GM12873 (cell line): ENCODE measurements around the gene TTI1.
A peak's percentile ranks its signal among the peaks of the same experiment; 100 is the strongest.

Experiments
- TF ChIP-seq, protein P1 (sequence below): IDR thresholded peaks from 2 replicates; pipeline ENCODE4 v1.5.1; 2012; ENCODE audit warnings: low read depth, mild to moderate bottlenecking, moderate library complexity, low read length, control low read depth; ENCODE audit not compliant: insufficient read depth; ENCODE audit errors: missing control alignments

Gene TTI1

DNA sequence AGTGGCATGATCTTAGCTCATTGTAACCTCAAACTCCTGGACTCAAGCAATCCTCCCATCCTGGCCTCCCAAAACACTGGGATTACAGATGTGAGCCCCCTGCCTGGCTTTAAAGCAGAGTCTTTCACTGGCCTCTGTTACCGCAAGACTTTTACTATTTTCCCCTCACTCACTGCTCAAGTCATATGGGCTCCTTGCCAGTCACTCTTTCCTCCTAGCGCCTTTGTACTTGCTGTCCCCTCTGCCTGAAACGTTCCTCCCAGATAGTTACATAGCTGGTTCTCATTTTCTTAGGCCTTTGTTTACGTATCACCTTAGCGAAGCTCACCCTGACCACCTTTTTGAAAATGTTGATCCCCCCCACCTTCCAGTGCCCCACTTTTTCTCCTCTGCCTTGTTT is 29.6 kb upstream of the TTI1 start:
- TF ChIP-seq, protein P1, sequence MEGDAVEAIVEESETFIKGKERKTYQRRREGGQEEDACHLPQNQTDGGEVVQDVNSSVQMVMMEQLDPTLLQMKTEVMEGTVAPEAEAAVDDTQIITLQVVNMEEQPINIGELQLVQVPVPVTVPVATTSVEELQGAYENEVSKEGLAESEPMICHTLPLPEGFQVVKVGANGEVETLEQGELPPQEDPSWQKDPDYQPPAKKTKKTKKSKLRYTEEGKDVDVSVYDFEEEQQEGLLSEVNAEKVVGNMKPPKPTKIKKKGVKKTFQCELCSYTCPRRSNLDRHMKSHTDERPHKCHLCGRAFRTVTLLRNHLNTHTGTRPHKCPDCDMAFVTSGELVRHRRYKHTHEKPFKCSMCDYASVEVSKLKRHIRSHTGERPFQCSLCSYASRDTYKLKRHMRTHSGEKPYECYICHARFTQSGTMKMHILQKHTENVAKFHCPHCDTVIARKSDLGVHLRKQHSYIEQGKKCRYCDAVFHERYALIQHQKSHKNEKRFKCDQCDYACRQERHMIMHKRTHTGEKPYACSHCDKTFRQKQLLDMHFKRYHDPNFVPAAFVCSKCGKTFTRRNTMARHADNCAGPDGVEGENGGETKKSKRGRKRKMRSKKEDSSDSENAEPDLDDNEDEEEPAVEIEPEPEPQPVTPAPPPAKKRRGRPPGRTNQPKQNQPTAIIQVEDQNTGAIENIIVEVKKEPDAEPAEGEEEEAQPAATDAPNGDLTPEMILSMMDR, result no peak

DNA sequence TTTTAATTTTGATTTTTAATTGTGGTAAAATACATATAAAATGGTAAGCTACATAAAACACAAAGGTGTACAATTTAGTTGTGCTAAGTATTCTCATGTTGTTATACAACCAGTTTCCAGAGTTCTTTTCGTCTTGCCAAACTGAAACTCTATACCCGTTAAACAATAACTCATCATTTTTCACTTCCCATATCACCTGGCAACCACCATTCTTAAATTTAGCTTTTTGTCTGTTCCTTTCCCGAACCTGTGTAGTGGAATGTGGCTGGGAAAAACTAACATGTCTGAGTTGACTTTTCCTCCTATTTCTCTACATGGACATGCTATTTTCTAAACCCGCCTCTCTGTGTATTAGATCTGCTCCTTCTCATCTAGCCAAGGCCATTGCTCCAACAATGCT is 27.9 kb upstream of the TTI1 start:
- TF ChIP-seq, protein P1, result no peak

DNA sequence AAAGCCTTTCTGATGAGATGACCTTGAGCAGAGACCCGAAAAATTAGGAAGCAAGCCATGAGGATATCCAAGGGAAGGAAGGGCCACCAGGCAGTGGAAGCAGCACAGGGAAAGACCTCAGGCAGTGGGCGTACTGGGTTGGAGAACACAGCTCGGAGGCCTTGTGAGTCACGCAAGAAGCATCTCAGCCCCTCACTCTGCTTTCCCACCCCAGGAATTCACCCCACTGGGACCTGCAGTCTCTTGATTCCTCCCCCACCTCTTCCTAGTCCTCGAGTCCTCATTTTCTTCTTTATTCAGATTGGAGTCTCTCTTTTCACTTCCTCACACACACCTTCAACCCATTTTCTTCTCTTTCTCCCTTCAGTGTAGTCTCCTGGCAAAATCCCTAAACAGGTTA is 27.3 kb upstream of the TTI1 start:
- TF ChIP-seq, protein P1, result no peak

DNA sequence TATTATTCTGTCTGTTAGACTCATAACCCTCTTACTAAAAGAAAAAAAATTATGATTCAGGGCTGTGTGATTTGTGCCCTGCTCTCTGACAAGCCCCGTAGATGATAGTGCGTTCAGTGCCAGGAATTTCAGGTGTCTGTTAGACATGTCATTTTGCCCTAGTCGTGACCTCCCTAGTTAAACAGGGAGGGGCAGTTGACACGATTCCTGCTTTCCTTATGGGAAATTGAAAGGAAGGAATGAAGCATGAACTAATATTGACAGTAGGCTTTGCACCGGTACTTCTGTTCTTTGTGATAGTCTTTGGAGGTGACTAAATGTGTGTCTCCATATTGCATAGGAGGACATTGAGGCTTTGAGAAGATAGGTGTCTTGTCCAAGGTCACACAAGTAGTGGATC is 26.6 kb upstream of the TTI1 start:
- TF ChIP-seq, protein P1, result no peak

GRCh38 chr20:38057351-38057972 is 24.2 kb upstream of the TTI1 start:
- TF ChIP-seq, protein P1, result peak; percentile 89

GRCh38 chr20:38055848-38056247 is 22.6 kb upstream of the TTI1 start:
- TF ChIP-seq, protein P1, result no peak

DNA sequence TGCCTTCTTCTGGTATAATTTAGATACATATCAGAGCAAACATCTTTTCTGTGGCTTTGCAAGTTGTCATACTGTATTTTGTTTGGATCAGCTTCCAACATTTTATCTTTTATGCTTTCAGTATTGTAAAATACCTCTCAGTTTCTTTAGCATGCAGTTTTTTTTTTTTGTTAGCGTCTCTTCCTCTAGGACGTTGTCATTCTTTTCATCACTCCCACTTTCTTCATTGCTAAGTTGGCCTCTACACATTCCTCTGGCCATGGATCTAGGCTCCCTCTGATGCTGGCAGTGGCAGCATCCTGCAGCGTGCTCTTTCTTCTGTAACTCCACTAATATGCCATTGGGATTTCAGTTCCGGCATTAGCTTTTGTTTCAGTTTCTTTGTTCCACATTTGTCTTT is 22.0 kb upstream of the TTI1 start:
- TF ChIP-seq, protein P1, result no peak
